Hepatocyte (in vitro differentiated cells): ENCODE data around the gene NAV3.

Source experiments
- CTCF ChIP-seq: fragments of 200-600 bp; sonication (generic); IDR thresholded peaks from 2 replicates; pipeline ENCODE4 v1.5.1; 2016; ENCODE audit warnings: antibody characterized with exemption, mild to moderate bottlenecking; ENCODE audit not compliant: poor library complexity
- EZH2phosphoT487 ChIP-seq: fragments of 200-600 bp; sonication (generic); IDR thresholded peaks from one replicate; pipeline ENCODE4 v1.6.1; 2018; ENCODE audit warnings: antibody characterized with exemption, mild to moderate bottlenecking, low read depth, moderate library complexity; ENCODE audit not compliant: unreplicated experiment, severe bottlenecking

GRCh38 chr12:78248321-78248720 is 417.6 kb downstream of the NAV3 start:
- no peak for TF ChIP-seq CTCF
- no peak for TF ChIP-seq EZH2phosphoT487
